Neural progenitor cell (in vitro differentiated cells): ENCODE measurements around the gene WDR41. TPM values are rescaled to one million over a fixed set of nuclear protein-coding genes. Genes with fewer than 3 reads are reported as not detected.

ENCODE experiments used
- DNase-seq: peaks from one replicate; pipeline ENCODE4 v3.0.0-alpha.2; 2016; ENCODE audit warnings: low spot score
- H2AFZ ChIP-seq: fragments of 200-600 bp; sonication (generic); replicated peaks from 2 replicates; pipeline ENCODE4 v1.6.1; 2016; ENCODE audit warnings: antibody characterized with exemption
- H3F3A ChIP-seq: fragments of 200-600 bp; sonication (generic); 2 replicates; pipeline ENCODE4 v1.6.1; 2016; ENCODE audit warnings: antibody characterized with exemption, low read depth
- H3K27ac ChIP-seq: fragments of 200-600 bp; sonication (generic); 2 replicates; pipeline ENCODE4 v1.5.1; 2016; ENCODE audit warnings: mild to moderate bottlenecking
- H3K27me3 ChIP-seq: fragments of 200-600 bp; sonication (generic); 2 replicates; pipeline ENCODE4 v1.6.1; 2016; ENCODE audit warnings: mild to moderate bottlenecking, moderate library complexity
- H3K36me3 ChIP-seq: fragments of 200-600 bp; sonication (generic); 2 replicates; pipeline ENCODE4 v1.5.1; 2016
- H3K4me1 ChIP-seq: fragments of 200-600 bp; sonication (generic); 2 replicates; pipeline ENCODE4 v1.6.1; 2016; ENCODE audit warnings: mixed run types
- H3K4me2 ChIP-seq: fragments of 200-600 bp; sonication (generic); 2 replicates; pipeline ENCODE4 v1.6.1; 2016
- H3K4me3 ChIP-seq: fragments of 200-600 bp; sonication (generic); 2 replicates; pipeline ENCODE4 v1.5.1; 2016
- H3K79me2 ChIP-seq: fragments of 200-600 bp; sonication (generic); 2 replicates; pipeline ENCODE4 v1.6.1; 2016; ENCODE audit warnings: low read depth
- H3K9ac ChIP-seq: fragments of 200-600 bp; sonication (generic); 2 replicates; pipeline ENCODE4 v1.6.1; 2016
- H3K9me3 ChIP-seq: fragments of 200-600 bp; sonication (generic); 2 replicates; pipeline ENCODE4 v1.5.1; 2016; ENCODE audit warnings: low read depth
- H4K20me1 ChIP-seq: fragments of 200-600 bp; sonication (generic); 2 replicates; pipeline ENCODE4 v1.6.1; 2016; ENCODE audit warnings: low read depth
- H3K27ac Mint-ChIP-seq: 3 replicates; pipeline ENCODE4 v1.8.0; 2021; ENCODE audit warnings: mixed read lengths
- H3K27me3 Mint-ChIP-seq: 2 replicates; pipeline ENCODE4 v1.8.0; 2022; ENCODE audit warnings: low read depth, mild to moderate bottlenecking, inconsistent platforms, moderate library complexity, mixed read lengths; ENCODE audit not compliant: insufficient read depth
- H3K36me3 Mint-ChIP-seq: 3 replicates; pipeline ENCODE4 v1.8.0; 2021; ENCODE audit warnings: mixed read lengths
- H3K4me1 Mint-ChIP-seq: 3 replicates; pipeline ENCODE4 v1.8.0; 2021; ENCODE audit warnings: mixed read lengths
- H3K4me3 Mint-ChIP-seq: 3 replicates; pipeline ENCODE4 v1.8.0; 2021; ENCODE audit warnings: mild to moderate bottlenecking, moderate library complexity, mixed read lengths
- H3K9me3 Mint-ChIP-seq: 3 replicates; pipeline ENCODE4 v1.8.0; 2020; ENCODE audit warnings: mixed read lengths
- CTCF ChIP-seq: fragments of 200-600 bp; sonication (generic); IDR thresholded peaks from 2 replicates; pipeline ENCODE4 v1.5.1; 2017; ENCODE audit warnings: antibody characterized with exemption, mild to moderate bottlenecking
- EZH2 ChIP-seq: fragments of 200-600 bp; sonication (generic); IDR thresholded peaks from 2 replicates; pipeline ENCODE4 v1.6.1; 2017; ENCODE audit warnings: antibody characterized with exemption, mild to moderate bottlenecking, moderate library complexity
- EZH2phosphoT487 ChIP-seq: fragments of 200-600 bp; sonication (generic); IDR thresholded peaks from 2 replicates; pipeline ENCODE4 v1.6.1; 2017; ENCODE audit warnings: antibody characterized with exemption
- total RNA-seq: library from RNA; depleted of rRNA; stranded (reverse); fragments of >200 nt; gene quantifications from 2 replicates; pipeline ENCODE4 v1.2.3, GENCODE V29; 2015; ENCODE audit warnings: low replicate concordance

The WDR41 gene
- total RNA-seq, 1 donor from 2014 or later, result 92.6 TPM

GRCh38 chr5:77437194-77437593, 54.9 kb downstream of the WDR41 start:
- H3K27me3 ChIP-seq, result no peaks in the 10 kb centered on the region
- Mint-ChIP-seq H3K36me3 (peaks cover 17% of the 10 kb centered on the region), H3K4me3 (no peak overlapping the region), H3K27me3 (no peaks in the 10 kb centered on the region), H3K27ac (no peak overlapping the region), H3K9me3 (no peaks in the 10 kb centered on the region), H3K4me1 (no peaks in the 10 kb centered on the region)
- H3K36me3 ChIP-seq, result no peaks in the 10 kb centered on the region
- no peak overlapping the region for H3K9ac ChIP-seq
- TF ChIP-seq EZH2, result no peak
- TF ChIP-seq EZH2phosphoT487, result no peak
- TF ChIP-seq CTCF, result peak; percentile 48
- H4K20me1 ChIP-seq, result no peaks in the 10 kb centered on the region
- DNase-seq, result peak; percentile 21
- no peak overlapping the region for H3K4me3 ChIP-seq
- no peaks in the 10 kb centered on the region for H3K79me2 ChIP-seq
- H3K27ac ChIP-seq, result no peak overlapping the region
- H3F3A ChIP-seq, result no peaks in the 10 kb centered on the region
- H3K4me2 ChIP-seq, result no peak overlapping the region
- no peaks in the 10 kb centered on the region for H3K9me3 ChIP-seq
- H2AFZ ChIP-seq, result no peak overlapping the region
- H3K4me1 ChIP-seq, result no peaks in the 10 kb centered on the region

GRCh38 chr5:77431719-77432118, 60.4 kb downstream of the WDR41 start:
- Histone ChIP-seq H3K9me3 (no peaks in the 10 kb centered on the region), H3K27me3 (no peaks in the 10 kb centered on the region), H3K27ac (no peak overlapping the region), H3K9ac (no peak overlapping the region), H4K20me1 (no peaks in the 10 kb centered on the region), H2AFZ (no peak overlapping the region), H3K4me3 (no peak overlapping the region), H3K4me1 (no peaks in the 10 kb centered on the region), H3K79me2 (no peaks in the 10 kb centered on the region), H3F3A (no peaks in the 10 kb centered on the region), H3K4me2 (no peak overlapping the region), H3K36me3 (no peaks in the 10 kb centered on the region)
- Mint-ChIP-seq H3K27ac (no peak overlapping the region), H3K9me3 (no peaks in the 10 kb centered on the region), H3K27me3 (no peaks in the 10 kb centered on the region), H3K4me3 (no peak overlapping the region), H3K4me1 (no peaks in the 10 kb centered on the region), H3K36me3 (peaks cover 15% of the 10 kb centered on the region)
- no peak for DNase-seq
- TF ChIP-seq CTCF (no peak), EZH2phosphoT487 (no peak), EZH2 (no peak)

- H3K36me3 Mint-ChIP-seq, result peaks cover 15% of the 10 kb centered on the region
- Histone ChIP-seq H2AFZ (no peak overlapping the region), H3K4me1 (no peaks in the 10 kb centered on the region)
Observed at GRCh38 chr5:77431286-77431685, 60.8 kb downstream of the WDR41 start.

More at GRCh38 chr5:77431286-77431685, 60.8 kb downstream of the WDR41 start:
- H3K27ac Mint-ChIP-seq, result no peak overlapping the region
- Histone ChIP-seq H3F3A (no peaks in the 10 kb centered on the region), H3K4me2 (no peak overlapping the region), H3K27ac (no peak overlapping the region), H3K79me2 (no peaks in the 10 kb centered on the region), H3K9me3 (no peaks in the 10 kb centered on the region), H4K20me1 (no peaks in the 10 kb centered on the region), H3K36me3 (no peaks in the 10 kb centered on the region), H3K9ac (no peak overlapping the region), H3K4me3 (no peak overlapping the region), H3K27me3 (no peaks in the 10 kb centered on the region)
- no peak for DNase-seq
- no peak overlapping the region for H3K4me3 Mint-ChIP-seq
- H3K9me3 Mint-ChIP-seq, result no peaks in the 10 kb centered on the region
- TF ChIP-seq EZH2, result no peak
- TF ChIP-seq CTCF, result no peak
- TF ChIP-seq EZH2phosphoT487, result no peak
- no peaks in the 10 kb centered on the region for H3K27me3 Mint-ChIP-seq
- no peaks in the 10 kb centered on the region for H3K4me1 Mint-ChIP-seq
